Choroid plexus epithelial cell (primary cell): Measurements from ENCODE around the gene PI4KB.

Experiments
- DNase-seq: peaks from one replicate; pipeline ENCODE4 v3.0.0-alpha.2; 2010; ENCODE audit warnings: low read depth
- H3K4me3 ChIP-seq: 2 replicates; pipeline ENCODE4 v1.5.1; 2011; ENCODE audit warnings: low read depth, mild to moderate bottlenecking, control low read depth, low read length, moderate library complexity
- CTCF ChIP-seq: conservative IDR thresholded peaks from 2 replicates; pipeline ENCODE4 v1.5.1; 2011; ENCODE audit warnings: low read depth, mild to moderate bottlenecking, control low read depth, inconsistent platforms, low read length, moderate library complexity

PI4KB gene

GRCh38 chr1:151254217-151255213 is 72.7 kb downstream of the PI4KB start, which contains the start of gene PSMD4:
Gene PSMD4 (plus strand): TSS chr1:151254734. CDS start chr1:151254783, 49 bp downstream.
- H3K4me3 ChIP-seq: peak within 1 kb of the TSS; percentile 87
- peak; percentile 98 for DNase-seq

GRCh38 chr1:151251656-151252470 is 75.4 kb downstream of the PI4KB start:
- peak; percentile 86 for TF ChIP-seq CTCF
- H3K4me3 ChIP-seq: no peak overlapping the region
- DNase-seq: peak; percentile 91

More at GRCh38 chr1:151254217-151255213, 72.7 kb downstream of the PI4KB start, which contains the start of gene PSMD4:
- peak; percentile 2 for TF ChIP-seq CTCF

GRCh38 chr1:151246786-151247185 is 80.4 kb downstream of the PI4KB start:
- no peak overlapping the region for H3K4me3 ChIP-seq
- no peak for DNase-seq
- no peak for TF ChIP-seq CTCF

- no peak for DNase-seq
- H3K4me3 ChIP-seq: no peak overlapping the region
- TF ChIP-seq CTCF: no peak
These were observed 83.5 kb downstream of the PI4KB start for GRCh38 chr1:151243683-151244216.

GRCh38 chr1:151242442-151242841 is 84.8 kb downstream of the PI4KB start:
- DNase-seq: no peak
- H3K4me3 ChIP-seq: no peak overlapping the region

More at GRCh38 chr1:151242442-151242841, 84.8 kb downstream of the PI4KB start:
- no peak for TF ChIP-seq CTCF
